ENCODE measurements around the gene SOCS1. TPM values are rescaled to one million over a fixed set of nuclear protein-coding genes. Genes with fewer than 3 reads are reported as not detected.
"Not testable (repeated sequence)": the region's sequence is repeated elsewhere in the genome, so short reads cannot be mapped to it uniquely, and the experiment has no call there.

Gene SOCS1
- polyA plus RNA-seq, 2 of the 4 experiments (the other 2 are of a cell fraction), result 0.16 to 0.26 TPM

DNA sequence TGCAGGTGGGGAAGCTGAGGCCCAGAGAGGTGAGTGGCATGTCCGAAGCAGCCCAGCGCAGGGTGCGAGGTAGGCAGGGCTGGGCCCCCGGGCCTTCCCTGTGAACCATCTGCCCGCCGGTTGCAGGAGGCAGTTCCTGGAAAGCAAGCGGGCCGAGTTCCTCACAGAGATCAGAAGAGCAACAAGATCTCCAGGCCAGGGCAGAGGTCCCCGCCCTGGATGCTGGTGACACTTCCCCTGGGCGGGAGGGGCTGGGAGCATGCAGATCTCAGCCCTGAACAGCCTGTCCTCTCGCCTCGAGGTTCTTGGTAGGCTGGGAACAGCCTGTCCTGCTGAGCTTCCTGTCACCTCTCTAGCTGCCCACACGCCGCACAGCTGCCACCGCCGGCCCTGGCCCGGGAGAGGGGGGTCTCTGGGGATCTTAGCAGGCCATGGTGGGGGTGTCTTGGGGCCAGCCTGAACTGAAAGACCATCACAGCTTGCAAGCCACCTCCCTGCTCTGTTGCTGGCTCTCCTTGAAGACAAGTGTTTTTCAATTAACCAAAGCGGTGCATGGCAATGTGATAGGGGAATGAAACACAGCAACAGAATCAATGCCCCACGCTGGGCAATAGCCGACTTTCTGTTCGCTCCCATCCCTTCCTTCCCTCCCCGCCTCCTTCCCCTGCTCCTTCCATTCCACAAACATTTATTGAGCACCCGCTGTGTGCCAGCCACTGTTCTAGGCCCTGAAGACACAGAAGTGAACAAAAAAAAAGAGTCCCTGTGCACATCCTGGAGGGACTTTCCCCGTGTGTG lies 31.7 kb downstream of the SOCS1 start:
- no peak for TF ChIP-seq ZFP36 (IDR thresholded peaks at IDR 0.05; ENCODE audit: borderline replicate concordance, partially characterized antibody)
- TF ChIP-seq, protein P1, sequence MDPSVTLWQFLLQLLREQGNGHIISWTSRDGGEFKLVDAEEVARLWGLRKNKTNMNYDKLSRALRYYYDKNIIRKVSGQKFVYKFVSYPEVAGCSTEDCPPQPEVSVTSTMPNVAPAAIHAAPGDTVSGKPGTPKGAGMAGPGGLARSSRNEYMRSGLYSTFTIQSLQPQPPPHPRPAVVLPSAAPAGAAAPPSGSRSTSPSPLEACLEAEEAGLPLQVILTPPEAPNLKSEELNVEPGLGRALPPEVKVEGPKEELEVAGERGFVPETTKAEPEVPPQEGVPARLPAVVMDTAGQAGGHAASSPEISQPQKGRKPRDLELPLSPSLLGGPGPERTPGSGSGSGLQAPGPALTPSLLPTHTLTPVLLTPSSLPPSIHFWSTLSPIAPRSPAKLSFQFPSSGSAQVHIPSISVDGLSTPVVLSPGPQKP (IDR thresholded peaks at IDR 0.05; ENCODE audit: low read depth, low read length), result no peak
- TF ChIP-seq JUN (IDR thresholded peaks at IDR 0.05), result no peak
- no peaks in the 10 kb centered on the region for H3K4me1 ChIP-seq
- no peak overlapping the region for H3K4me3 ChIP-seq
- DNase-seq (ENCODE audit: low read depth in 1 of 2, low spot score in 1 of 2) (no peak), ATAC-seq (peak; percentile 35 to 38; a peak in 4 of 6 replicates), FAIRE-seq (no peak)
- CTCF ChIA-PET, result no interaction called here
- H3K4me2 ChIP-seq, result no peak overlapping the region
- peak overlapping the region in 1 of 2 experiments; percentile 28; a peak in 1 of 6 replicates for H3K27ac ChIP-seq
- POLR2A ChIA-PET, result no interaction called here
- H3K9me3 ChIP-seq, result peaks cover 2% of the 10 kb centered on the region; the same call in 1 of the 3 replicates
- 80% methylated on average over 17 of the region's 24 CpGs for WGBS (ENCODE audit: missing lambda C conversion rate)

DNA sequence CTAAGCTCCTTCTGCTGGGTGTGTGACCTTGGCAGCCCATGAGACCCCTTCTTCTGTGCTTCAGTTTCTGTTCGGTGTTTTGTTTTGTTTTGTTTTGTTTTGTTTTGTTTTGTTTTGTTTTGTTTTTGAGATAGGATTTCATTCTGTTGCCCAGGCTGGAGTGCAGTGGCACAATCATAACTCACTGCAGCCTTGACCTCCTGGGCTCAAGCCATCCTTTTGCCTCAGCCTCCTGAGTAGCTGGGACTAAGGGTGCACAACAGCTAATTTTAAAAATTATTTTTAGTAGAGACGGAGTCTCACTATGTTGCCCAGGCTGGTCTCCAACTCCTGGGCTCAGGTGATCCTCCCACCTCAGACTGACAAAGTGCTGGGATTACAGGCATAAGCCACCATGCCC lies 35.5 kb downstream of the SOCS1 start:
- H3K9me3 ChIP-seq, result peaks cover 23% of the 10 kb centered on the region
- H3K4me3 ChIP-seq; POLR2A ChIA-PET; H3K4me1 ChIP-seq; H3K27ac ChIP-seq; DNase-seq (ENCODE audit: low read depth in 1 of 2, low spot score in 1 of 2); FAIRE-seq; H3K4me2 ChIP-seq; ATAC-seq: not testable (repeated sequence)
- 61% methylated on average over 2 of the region's 2 CpGs for WGBS (ENCODE audit: missing lambda C conversion rate)
- CTCF ChIA-PET, result interaction anchor here (1.2 to 1.6 kb wide), 2 partner anchors 15 to 256 kb away, joined by 4 read pairs; no protein-coding TSS in a partner anchor

DNA sequence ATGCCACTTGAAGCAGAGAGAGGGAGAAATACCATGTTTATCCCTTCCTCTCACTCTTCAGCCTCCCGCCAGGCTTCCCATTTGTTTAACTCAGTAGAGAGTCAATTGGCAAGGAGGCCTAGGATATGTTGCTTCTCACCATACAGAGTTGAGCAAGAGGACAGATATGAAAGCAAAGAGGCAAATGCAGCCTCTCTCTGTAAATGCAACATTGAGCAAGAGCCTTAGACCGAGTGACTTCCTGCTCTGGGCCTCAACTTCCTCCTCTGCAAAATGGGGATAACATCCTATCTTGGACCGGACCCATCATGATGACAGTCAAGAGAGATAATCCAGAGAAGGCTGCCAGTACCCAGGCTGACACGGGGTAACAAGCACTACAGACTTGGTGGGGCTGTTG lies 36.8 kb downstream of the SOCS1 start:
- ChIA-PET POLR2A (interaction anchor here (1.1 kb wide), 1 partner anchor 37 kb away, joined by 4 read pairs; the partner anchor contains the start of gene SOCS1), CTCF (interaction anchor here (0.6 to 2.1 kb wide), 5 partner anchors 8 to 146 kb away, joined by 3 to 8 read pairs (median 4); partner anchors contain the start of gene SOCS1)
- no peak overlapping the region for H3K27ac ChIP-seq
- peaks cover 23% of the 10 kb centered on the region for H3K9me3 ChIP-seq
- H3K4me1 ChIP-seq, result no peaks in the 10 kb centered on the region
- DNase-seq (ENCODE audit: low read depth in 1 of 2, low spot score in 1 of 2) (no peak), ATAC-seq (no peak), FAIRE-seq (no peak)
- TF ChIP-seq EHMT2 (IDR thresholded peaks at IDR 0.05; ENCODE audit: low read depth) (no peak), ZFP36 (IDR thresholded peaks at IDR 0.05; ENCODE audit: borderline replicate concordance, partially characterized antibody) (no peak), GATA3 (IDR thresholded peaks at IDR 0.05; ENCODE audit: borderline replicate concordance) (no peak), JUNB (IDR thresholded peaks at IDR 0.05) (no peak), NR3C1 (IDR thresholded peaks at IDR 0.05) (no peak), MAZ (IDR thresholded peaks at IDR 0.05; ENCODE audit: borderline replicate concordance, low read depth, low read length) (no peak)
- WGBS (ENCODE audit: missing lambda C conversion rate), result 61% methylated on average over 4 of the region's 4 CpGs
- H3K4me2 ChIP-seq, result no peak overlapping the region
- H3K4me3 ChIP-seq, result no peak overlapping the region

DNA sequence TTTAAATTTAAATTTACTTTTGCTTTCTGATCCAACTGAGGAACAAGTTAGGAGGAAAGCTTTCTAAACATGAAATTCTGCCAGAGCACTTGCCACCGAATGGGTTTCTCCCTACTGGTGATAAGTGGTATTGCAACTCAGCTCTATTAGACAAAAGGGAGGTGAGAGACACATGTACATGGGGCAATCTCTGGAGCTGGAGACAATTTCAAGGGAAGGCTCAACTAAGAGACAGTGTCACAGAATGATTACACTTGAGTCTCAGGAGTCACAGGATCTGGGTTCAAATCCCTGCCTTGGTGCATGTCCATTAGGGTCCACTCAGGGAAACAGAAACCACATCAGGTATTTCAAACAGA lies 37.4 kb downstream of the SOCS1 start:
- Histone ChIP-seq H3K4me1 (no peaks in the 10 kb centered on the region), H3K27ac (no peak overlapping the region), H3K9me3 (peaks cover 23% of the 10 kb centered on the region), H3K4me2 (no peak overlapping the region), H3K4me3 (no peak overlapping the region)
- TF ChIP-seq NPAS2 (CRISPR knock-in tag; IDR thresholded peaks at IDR 0.05; ENCODE audit: borderline replicate concordance) (no peak), RFX5 (IDR thresholded peaks at IDR 0.05) (no peak), SMC3 (IDR thresholded peaks at IDR 0.05) (no peak), ESRRA (IDR thresholded peaks at IDR 0.05; ENCODE audit: borderline replicate concordance, low read length) (no peak), BHLHE40 (IDR thresholded peaks at IDR 0.05; ENCODE audit: low read depth, low read length) (no peak)
- TF ChIP-seq, protein P2, sequence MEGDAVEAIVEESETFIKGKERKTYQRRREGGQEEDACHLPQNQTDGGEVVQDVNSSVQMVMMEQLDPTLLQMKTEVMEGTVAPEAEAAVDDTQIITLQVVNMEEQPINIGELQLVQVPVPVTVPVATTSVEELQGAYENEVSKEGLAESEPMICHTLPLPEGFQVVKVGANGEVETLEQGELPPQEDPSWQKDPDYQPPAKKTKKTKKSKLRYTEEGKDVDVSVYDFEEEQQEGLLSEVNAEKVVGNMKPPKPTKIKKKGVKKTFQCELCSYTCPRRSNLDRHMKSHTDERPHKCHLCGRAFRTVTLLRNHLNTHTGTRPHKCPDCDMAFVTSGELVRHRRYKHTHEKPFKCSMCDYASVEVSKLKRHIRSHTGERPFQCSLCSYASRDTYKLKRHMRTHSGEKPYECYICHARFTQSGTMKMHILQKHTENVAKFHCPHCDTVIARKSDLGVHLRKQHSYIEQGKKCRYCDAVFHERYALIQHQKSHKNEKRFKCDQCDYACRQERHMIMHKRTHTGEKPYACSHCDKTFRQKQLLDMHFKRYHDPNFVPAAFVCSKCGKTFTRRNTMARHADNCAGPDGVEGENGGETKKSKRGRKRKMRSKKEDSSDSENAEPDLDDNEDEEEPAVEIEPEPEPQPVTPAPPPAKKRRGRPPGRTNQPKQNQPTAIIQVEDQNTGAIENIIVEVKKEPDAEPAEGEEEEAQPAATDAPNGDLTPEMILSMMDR (IDR thresholded peaks at IDR 0.05), result 0 out of 3 replicates have a peak, but pooled peaks have one; percentile 6
- CTCF ChIA-PET, result interaction anchor here (0.8 to 2.1 kb wide), 6 partner anchors 13 to 300 kb away, joined by 3 to 8 read pairs (median 4); partner anchors contain the start of gene SOCS1
- DNase-seq (ENCODE audit: low read depth in 1 of 2, low spot score in 1 of 2), result peak in 1 of 2 experiments; percentile 38
- no peak for ATAC-seq
- no peak for FAIRE-seq
- 32% methylated on average over 1 of the region's 1 CpG for WGBS (ENCODE audit: missing lambda C conversion rate)
- POLR2A ChIA-PET, result interaction anchor here (1.1 kb wide), 1 partner anchor 37 kb away, joined by 4 read pairs; the partner anchor contains the start of gene SOCS1
